Right kidney (tissue), 9 donors: ENCODE results near the gene TRIM40.

Experiments used
- DNase-seq: peaks from one replicate; pipeline ENCODE4 v3.0.0-alpha.2; 2016
- long read RNA-seq, 8 donors: transcript quantifications; one replicate each; lab custom pipeline, GENCODE V29; 2026

The TRIM40 gene, protein sequence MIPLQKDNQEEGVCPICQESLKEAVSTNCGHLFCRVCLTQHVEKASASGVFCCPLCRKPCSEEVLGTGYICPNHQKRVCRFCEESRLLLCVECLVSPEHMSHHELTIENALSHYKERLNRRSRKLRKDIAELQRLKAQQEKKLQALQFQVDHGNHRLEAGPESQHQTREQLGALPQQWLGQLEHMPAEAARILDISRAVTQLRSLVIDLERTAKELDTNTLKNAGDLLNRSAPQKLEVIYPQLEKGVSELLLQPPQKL
- long read RNA-seq, donor 1: 0 reads
- long read RNA-seq, donor 2: 0 reads
- long read RNA-seq, donor 3: 0 reads
- long read RNA-seq, donor 4: 0 reads
- long read RNA-seq, donor 5: 0 reads
- long read RNA-seq, donor 6: 0 reads
- long read RNA-seq, donor 7: 0 reads
- long read RNA-seq, donor 8: 0 reads

DNA sequence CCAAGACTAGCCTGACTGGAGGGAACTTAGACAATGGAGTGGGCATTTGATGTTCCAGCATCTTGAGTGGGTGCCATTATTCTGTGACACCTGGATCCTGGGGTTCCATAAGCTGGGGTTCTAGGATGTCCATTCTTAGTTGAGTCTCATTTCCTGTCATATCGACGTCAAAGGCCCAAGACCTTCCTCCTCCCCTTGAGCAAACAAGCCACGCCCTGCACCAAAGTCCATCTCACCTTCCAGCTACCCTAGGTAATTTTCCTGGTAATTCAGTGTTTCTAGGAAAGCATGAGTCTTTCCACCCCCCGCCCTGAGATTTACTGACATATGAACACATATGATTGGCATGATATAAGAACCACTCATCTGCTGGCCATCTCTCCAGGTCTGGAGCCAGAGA is at the start of gene TRIM40:
TSS of gene TRIM40 (plus strand) at position 384 of the 400 bp plus-strand sequence. CDS start 897 bp downstream, outside the sequence.
- DNase-seq: no peak

DNA sequence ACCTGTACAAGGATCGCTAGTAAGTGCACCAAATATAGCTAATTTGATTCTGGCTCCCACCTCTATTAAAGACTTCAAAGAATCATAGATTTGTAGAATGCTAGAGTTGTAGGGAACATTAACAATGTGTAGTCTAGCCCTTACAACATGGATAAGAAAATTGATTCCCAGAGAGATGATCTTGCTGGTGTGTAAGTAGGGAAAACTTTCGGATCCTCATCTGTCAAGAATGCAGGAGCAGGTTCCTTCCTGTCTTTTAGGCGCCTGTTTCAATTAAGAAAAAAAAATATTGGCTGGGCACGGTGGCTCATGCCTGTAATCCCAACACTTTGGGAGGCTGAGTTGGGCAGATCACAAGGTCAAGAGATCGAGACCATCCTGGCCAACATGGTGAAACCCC is 48.1 kb upstream of the TRIM40 start:
- DNase-seq: no peak

DNA sequence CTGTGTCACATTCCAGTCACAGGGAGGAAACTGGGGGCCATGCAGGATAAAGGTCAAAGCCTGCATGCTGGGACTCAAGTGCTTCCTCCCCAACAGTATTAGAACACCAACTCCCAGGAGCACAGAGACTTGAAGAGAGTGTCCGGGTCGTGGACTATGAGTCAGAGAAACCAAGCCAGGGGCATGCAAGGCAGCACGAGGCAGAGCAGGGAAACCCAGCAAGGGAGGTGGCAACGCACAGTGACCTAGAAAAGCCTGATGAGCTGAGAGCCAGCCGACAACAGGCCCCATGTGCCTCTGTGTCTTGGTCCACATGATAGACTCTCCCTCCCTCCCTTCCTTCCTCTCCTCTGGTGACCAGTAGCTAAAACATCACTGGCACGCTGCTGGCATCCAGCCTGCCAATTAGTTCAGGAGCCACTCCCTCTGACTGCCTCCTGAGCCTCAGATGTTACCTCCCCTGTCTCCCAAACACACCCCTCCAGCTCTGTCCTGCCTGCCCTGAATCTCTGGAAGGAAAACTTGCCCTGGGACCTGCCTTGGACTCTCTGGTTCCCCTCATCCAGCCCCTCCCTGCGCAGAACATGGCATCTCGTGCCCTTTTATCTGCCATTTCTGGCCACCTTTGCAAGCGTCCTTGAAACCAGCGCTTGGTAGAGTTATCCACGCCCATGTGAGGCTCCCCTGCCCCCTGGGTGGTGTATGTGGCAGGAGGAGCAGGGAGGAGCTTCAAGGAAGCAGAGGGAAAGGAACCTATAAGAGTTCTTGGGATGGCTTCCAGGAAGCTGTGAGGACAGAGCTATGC is 44.2 kb upstream of the TRIM40 start:
- DNase-seq: no peak

DNA sequence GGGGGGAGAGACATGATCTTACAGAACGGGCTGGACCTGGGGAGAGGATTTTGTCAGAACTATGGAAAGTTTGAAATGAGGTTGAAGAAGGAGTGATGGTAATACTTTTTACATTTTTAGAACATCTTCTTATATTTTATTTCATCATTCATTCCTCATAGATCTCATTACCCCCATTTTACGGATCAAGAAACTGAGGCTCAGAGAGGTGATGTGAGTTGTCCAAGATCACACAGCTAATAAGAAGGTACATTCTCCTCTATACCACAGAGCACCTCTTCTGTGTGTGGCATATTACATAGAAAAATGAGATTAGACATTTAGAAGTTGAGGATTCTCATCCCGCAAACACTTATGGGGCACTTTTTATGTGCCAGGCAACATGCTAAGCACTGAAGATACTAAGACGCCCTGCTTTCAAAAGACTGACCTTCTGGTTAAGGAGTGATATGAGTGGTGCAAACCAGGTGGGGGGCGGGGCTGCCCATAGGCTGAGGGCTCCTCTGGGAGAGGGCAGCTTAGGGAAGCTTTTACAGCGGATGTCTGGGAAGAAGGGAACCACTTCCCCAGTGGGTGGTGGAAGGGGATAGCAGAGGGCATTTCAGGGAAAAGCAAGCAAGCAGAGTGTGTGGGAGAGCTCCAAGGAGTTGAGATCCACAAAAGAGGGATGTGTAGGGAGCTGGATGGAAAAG is 42.9 kb upstream of the TRIM40 start:
- DNase-seq: no peak

DNA sequence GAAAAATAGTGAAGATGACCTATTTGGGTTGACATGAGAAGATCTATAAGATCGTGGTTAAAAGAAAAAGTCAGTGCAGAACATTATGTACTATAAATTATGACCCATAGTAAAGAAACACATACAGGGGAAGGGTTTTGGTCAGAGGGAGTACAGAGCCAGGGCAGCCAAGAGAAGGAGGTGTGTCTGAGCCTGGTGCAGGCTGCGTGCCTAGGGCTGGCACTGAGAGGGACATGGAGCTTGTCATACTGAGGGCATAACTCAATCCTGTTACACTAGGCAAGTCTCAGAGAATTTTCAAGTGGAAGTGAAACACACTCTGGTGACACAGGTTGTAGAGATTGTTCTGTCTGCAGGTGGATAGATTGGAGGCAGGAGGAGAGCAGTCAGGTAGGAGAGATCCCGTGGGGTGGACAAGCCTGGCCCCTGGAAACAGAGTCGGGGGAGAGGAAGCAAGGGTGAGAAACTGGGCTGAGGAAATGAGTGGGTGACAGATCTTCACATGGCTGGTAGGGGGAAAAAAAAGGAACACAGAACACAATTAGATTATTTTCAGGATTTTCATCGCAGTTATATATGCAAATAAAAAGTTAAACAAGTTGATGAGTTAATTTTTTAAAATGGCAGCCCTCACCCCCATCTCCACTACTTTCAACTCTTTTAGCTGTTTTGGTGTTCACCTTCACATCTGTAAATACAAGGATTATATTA is 41.8 kb upstream of the TRIM40 start:
- DNase-seq: no peak

DNA sequence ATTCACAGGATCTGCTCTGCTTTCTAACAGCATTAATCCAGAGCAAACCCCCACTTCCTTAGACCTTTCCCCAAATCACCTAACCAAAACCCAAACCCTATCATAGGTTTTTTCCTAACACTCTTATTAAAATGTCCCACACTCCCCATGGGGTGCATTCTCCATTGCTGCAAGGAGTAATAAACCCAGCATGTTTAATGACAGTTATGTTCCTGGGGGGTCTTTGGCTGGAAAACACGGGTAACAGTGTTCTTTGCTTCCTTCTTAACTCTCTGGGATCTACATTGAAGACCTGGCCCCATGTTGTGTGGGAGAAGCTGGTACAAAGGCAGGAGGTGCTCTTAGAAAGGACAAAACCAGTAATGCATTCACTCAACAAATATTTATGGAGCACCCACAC is 39.1 kb upstream of the TRIM40 start:
- no peak for DNase-seq

DNA sequence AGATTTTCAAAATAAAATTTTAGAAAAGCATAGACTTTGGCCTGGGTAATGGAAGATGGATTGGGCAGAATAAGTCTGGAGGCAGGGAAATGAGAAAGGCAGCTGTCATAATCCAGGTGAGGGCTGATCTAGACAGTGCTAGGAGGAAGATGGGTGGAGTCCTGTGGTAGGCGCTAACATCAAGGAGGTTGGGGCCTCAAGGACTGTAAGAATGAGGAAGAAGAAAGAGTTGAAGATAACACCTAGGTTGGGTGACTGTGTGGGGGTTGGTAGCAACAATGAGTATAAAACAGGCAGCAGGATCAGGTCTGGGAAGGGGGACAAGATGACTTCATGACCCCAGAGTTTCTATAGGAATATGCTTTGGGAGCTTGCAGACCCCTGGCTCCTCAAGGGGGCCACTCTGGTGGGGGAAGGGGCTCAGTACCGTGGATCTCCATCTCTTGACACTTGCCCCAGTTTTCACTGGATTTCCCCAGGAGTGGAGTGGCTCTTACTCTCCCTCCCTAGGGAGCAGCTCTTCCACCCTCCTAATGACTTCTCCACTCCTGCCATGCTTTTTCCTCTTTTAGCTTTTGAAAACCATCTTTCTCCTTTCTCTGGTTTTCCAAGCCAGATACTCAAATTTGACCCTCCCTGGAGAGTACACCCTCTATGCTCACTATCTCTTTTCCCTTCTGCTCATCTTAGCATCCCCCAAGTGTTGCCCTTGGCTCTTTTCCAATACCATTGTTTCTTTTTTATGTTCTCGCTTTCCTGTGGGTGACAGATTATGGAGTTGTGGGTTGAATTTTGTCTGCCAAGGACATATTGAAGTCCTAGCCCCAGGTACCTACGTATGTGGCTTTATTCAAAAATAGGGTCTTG is 37.8 kb upstream of the TRIM40 start:
- no peak for DNase-seq

DNA sequence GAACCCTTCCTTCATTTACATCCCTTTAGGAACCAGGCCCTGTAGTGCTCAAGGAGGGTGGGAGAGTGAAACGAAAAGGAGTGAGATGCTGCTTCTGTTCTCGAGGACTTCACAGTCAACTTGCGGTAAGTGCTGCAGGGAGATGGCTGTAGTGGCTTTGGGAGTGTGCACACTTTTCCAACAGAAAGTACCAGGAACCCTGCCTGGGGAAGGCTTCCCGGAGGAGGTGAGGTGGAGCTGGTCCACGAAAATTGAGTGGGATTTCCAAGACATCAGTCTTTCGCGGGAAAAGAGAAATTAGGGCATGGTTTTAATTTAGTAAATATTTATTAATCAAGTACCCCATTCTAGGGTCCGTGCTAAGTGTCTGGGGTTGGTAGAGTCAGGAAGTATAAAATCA is 35.8 kb upstream of the TRIM40 start:
- DNase-seq: no peak

DNA sequence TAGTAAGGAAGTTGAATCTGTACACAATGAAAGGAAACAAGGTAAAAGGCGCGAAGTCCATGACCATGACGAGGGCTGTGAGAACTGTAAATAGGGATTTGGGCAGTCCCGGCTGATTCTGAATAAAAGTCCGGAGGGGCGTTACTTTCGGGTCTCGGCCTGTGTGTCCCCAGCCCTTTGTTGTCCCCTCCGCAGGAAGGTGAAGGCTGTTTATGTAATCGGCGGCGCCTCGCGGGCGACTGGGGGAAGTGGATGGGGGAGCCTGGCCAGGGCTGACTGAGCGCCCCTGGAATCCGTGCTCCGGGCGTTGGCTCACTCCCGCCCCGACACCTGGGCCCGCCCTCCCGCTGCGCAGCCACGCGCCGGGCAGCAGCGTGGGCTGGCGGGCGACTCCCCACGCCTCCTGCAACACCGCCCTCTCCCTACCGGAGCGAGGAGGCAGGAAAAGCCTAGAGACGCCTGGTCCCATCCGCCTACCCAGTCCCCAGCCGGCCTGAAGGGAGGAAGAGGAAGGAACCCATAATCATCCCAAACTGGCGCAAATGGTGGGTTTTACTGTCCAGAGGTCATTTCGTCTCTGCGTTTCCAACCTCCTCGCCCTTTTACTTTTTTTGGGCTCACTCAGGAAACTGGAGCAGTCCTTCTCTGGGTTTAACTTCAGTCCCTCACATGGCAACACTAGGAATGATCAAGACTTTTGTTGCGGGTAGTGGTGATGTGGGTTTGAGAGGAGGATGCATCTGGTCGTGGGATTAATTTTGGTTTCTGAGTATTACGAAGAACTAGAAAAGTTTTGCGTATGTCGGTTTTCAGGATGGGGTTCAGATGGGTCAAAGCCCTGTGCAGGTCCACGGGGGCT is 35.1 kb upstream of the TRIM40 start:
- DNase-seq: peak; percentile 59

DNA sequence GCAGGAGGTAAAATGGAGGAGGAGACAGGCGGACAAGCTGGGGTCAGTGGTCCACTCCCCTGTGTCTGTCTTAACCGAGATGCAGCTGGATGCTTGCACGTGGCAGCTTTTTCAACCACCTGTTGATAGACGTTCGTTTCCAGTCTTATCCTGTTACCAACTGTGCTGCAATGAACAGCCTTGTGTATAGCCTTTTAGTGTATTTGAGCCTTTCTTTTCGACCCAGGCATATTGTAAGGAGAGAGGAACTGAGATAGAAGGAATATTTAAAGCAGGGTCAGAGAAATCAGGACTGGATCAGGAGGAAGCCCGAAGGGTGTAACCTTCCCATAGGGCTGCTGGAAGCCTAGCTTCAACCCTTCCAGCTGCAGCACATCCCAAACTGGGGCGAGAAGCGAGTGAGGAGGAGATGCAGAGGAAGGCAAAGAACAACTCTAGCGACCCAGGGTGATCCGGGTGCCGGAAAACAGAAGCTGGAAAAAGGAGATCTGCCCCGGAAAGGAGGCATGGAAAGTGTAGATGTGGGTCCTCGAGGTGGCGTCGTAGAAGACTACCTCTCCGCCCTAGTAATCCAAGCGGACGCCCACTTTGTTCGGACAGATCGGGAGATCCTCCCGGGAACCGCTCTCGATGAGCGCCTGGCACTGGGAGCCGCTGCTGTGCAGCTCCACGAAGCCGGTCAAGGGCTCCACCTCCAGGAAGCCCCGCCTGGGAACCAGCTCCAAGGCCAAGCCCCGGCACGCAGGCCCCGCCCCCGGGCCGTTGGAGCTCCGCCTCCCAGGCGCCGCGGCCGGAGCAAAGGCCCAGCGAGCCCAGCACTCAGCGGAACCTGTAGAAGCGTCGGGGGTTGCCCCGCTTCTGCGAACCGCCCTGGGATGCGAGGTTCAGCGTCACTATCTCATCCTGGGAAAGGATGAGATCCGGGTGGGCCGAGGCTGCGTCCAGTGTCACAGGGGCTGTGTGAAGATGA is 34.2 kb upstream of the TRIM40 start:
- DNase-seq: peak; percentile 77

DNA sequence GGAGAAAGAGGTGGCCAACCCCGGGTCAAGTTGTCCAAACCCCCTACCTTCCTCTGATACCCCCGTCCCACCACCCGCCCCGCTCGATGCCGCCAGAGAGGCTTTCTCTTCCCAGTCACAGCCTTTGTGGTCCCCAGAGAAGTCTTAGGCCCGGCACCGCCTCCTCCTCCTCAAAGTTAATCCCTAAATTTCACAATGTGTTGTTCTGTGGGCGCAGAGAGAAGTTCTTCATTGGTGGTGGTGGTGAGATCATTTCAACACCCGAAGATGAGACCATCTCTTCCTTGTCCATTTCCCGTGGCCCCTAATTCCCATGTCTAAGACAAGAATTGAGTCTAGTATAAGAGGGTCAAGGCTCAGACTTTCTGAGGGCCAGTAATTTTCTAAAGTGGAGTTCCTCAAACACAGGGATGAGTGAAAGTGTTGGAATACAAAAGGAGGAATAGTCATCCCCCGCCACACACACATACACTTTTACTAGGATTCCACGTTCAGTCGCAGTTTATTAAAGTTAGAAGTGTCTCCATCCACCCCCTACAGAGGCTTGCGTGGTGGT is 33.4 kb upstream of the TRIM40 start:
- peak; percentile 30 for DNase-seq

DNA sequence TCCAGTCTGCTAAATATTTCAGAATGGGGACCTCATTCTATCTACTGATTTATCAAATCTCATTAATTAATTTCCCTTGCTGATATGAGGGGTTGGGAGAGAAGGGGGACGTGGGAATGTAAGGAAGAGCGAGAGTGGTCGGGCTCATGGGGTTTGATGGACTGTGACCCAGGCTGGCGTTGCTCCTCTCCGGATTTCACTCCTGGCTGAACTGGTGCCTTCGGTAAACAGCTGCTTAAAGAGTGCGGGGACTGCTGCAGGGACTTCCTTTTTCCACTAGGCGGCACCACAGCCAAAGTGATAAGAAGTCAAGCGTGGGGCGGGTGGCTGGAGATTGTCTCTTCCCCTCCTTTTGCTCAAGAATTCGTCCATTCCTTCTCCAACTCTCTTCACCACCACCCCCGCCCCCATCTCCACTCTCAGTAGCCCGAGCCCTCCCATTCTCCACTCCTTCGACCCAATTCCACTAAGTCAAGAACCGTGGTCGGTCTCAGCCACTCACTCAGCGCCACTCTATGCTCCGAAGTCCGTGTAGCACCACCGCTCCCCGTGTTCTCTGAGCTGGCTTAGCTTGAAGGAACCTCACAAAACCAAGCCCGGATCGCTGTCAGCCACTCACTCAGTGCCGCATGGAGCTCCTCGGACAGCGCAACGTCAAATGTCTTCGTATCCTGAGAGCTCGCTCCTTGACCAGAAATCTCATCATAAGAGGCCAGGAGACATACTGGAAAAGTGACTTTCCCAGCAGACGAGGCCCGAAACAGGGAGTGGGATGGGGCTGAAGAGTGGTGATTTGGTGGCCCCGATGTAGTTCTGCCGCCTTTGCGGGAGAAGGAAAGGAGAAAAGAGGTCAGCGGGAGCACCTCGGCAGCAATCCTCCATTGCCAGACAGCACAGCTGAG is 32.7 kb upstream of the TRIM40 start:
- DNase-seq: peak; percentile 77

DNA sequence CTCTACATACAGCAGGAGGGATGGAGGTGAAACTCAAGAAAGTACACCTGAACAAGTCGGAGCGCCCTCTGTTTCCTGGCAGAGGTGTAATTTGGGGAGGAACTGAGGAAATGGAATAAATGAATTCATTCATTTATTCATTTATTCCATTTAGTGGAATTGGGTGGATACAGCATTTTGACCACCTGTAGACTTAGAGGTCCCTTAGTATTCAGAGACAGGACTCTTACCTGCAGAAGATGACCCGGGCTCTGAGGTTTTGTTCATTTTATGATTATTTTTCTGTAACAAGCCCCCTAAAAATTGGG is 32.1 kb upstream of the TRIM40 start:
- no peak for DNase-seq

DNA sequence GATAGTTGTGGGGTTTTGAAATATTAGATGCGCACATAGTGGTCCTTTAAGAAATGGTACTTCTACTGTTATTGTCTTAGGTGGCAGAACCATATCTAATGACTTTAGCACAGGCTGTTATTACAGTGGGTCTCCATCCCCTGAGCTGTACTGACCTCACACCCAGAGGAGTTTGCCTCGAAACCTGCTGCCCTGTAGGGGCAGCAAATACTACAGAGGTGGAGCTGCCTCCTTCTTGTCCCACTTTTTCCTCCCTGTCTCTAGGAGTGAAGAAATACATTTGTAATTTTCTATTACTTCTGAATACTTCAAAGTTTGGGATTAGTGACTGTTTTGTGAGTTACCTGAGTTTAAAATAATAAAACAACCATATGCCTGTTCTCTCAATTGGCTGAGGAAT is 31.3 kb upstream of the TRIM40 start:
- no peak for DNase-seq

DNA sequence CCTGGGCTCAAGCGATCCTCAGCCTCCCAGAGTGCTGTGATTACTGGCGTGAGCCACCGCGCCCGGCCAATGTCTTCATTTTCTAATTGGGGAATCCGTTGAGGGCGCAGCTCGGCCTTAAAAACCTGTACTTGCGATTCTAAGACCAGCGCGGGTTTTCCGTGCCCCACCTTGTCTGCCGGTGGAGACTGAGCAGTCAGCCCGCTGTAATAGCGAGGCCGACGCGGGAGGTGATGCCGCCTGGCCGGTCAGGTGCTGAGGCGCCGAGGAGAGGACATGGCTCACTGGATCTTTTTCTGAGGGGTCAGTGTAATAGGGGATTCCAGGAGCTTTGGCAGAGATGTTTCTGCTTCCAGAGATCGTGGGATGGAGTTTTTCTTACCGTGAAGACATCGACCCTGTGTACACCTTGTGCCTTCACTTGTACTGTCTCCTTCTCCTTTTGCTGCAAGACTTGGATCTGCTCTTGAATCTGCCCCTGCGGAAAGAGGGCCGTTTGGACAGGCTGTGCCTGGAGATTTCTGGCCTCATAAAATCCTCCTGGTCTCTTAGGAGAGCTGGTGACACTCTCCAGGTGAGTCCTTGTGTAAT is 24.6 kb upstream of the TRIM40 start:
- no peak for DNase-seq

DNA sequence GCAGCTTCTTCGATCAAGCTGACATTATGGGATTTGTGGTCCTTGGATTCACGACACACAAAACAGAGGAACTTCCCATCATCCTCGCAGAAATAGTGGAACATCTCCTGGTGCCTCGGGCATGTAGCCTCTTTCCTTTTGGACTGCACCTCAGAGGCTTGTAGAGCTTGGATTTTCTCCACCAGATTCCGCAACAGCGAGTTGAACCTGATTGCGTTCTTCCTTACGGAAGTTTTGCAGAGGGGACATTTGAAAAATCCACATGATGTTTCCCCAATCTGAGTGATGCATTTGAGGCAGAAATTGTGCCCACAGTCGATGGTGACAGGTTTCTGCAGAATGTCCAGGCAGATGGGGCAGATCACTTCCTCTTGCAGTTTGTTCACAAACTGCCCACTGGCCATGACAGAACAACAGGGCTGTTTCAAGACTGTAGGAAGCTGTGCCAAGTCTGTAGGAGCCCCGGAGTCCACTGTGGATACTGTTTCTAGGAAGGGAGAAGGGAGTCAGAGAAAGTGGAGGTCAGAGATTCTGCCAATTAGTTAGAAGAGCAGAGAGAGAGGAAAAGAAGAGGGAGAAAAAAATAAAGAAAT is 23.4 kb upstream of the TRIM40 start:
- DNase-seq: no peak
